ENCODE measurements around the gene NELL2. TPM values are rescaled to one million over a fixed set of nuclear protein-coding genes. Genes with fewer than 3 reads are reported as not detected.

Gene NELL2
- total RNA-seq, 4 donors from 2014 or later: 0.42 to 5.8 (median 3.3) TPM

GRCh38 chr12:44889926-44890325 is 13.8 kb upstream of the NELL2 start:
- Histone ChIP-seq H3K27ac (replicated peaks in 1 of 4) (no peak overlapping the region), H3K27me3 (no peaks in the 10 kb centered on the region), H3K36me3 (no peaks in the 10 kb centered on the region), H3K9me3 (no peaks in the 10 kb centered on the region), H3K4me3 (no peak overlapping the region), H3K4me1 (no peaks in the 10 kb centered on the region)
- intact Hi-C loops (cut with DNase I): no loop called here
- TF ChIP-seq EP300 (IDR thresholded peaks at IDR 0.05) (no peak), POLR2AphosphoS5 (IDR thresholded peaks at IDR 0.05) (no peak), POLR2A (IDR thresholded peaks at IDR 0.05; ENCODE audit: low read depth) (no peak), CTCF (IDR thresholded peaks at IDR 0.05) (no peak)
- no peak for DNase-seq (ENCODE audit: extremely low spot score)
- WGBS: 79% methylated on average over 3 of the region's 3 CpGs

GRCh38 chr12:44889162-44889561 is 13.0 kb upstream of the NELL2 start:
- intact Hi-C loops (cut with DNase I): no loop called here
- Histone ChIP-seq H3K27ac (replicated peaks in 1 of 4) (no peak overlapping the region), H3K27me3 (no peaks in the 10 kb centered on the region), H3K4me1 (no peaks in the 10 kb centered on the region), H3K4me3 (no peak overlapping the region), H3K9me3 (no peaks in the 10 kb centered on the region), H3K36me3 (no peaks in the 10 kb centered on the region)
- 82% methylated on average over 3 of the region's 3 CpGs for WGBS
- TF ChIP-seq POLR2A (IDR thresholded peaks at IDR 0.05; ENCODE audit: low read depth): no peak
- TF ChIP-seq POLR2AphosphoS5 (IDR thresholded peaks at IDR 0.05): no peak
- TF ChIP-seq CTCF (IDR thresholded peaks at IDR 0.05): no peak
- no peak for TF ChIP-seq EP300 (IDR thresholded peaks at IDR 0.05)
- no peak for DNase-seq (ENCODE audit: extremely low spot score)

- Histone ChIP-seq H3K27me3 (no peaks in the 10 kb centered on the region), H3K27ac (replicated peaks in 1 of 4) (no peak overlapping the region), H3K4me1 (no peaks in the 10 kb centered on the region), H3K4me3 (no peak overlapping the region), H3K9me3 (peaks cover 0 to 7% (median 0%) of the 10 kb centered on the region in 4 donors), H3K36me3 (no peaks in the 10 kb centered on the region)
- no peak for DNase-seq (ENCODE audit: extremely low spot score)
- no peak for TF ChIP-seq POLR2AphosphoS5 (IDR thresholded peaks at IDR 0.05)
- TF ChIP-seq EP300 (IDR thresholded peaks at IDR 0.05): no peak
- TF ChIP-seq CTCF (IDR thresholded peaks at IDR 0.05): no peak
- no peak for TF ChIP-seq POLR2A (IDR thresholded peaks at IDR 0.05; ENCODE audit: low read depth)
- intact Hi-C loops (cut with DNase I): no loop called here
These were observed 9.8 kb upstream of the NELL2 start for GRCh38 chr12:44885902-44886301.

GRCh38 chr12:44881197-44881596 is 5.1 kb upstream of the NELL2 start:
- H3K4me1 ChIP-seq: peaks cover 6 to 9% (median 9%) of the 10 kb centered on the region in 4 donors
- DNase-seq (ENCODE audit: extremely low spot score): no peak
- H3K4me3 ChIP-seq: no peak overlapping the region
- 83% methylated on average over 1 of the region's 1 CpG for WGBS
- no peak overlapping the region for H3K27ac ChIP-seq (replicated peaks in 1 of 4)
- intact Hi-C loops (cut with DNase I): no loop called here
- peaks cover 0 to 10% (median 0%) of the 10 kb centered on the region in 4 donors for H3K9me3 ChIP-seq
- peaks cover 0 to 13% (median 2%) of the 10 kb centered on the region in 4 donors for H3K27me3 ChIP-seq
- TF ChIP-seq POLR2AphosphoS5 (IDR thresholded peaks at IDR 0.05): no peak
- no peak for TF ChIP-seq CTCF (IDR thresholded peaks at IDR 0.05)
- TF ChIP-seq EP300 (IDR thresholded peaks at IDR 0.05): no peak
- TF ChIP-seq POLR2A (IDR thresholded peaks at IDR 0.05; ENCODE audit: low read depth): no peak
- no peaks in the 10 kb centered on the region for H3K36me3 ChIP-seq

Data from esophagus muscularis mucosa (tissue), 4 donors.